IMR-90 (cell line): Measurements from ENCODE around the gene SDHA. TPM values are rescaled to one million over a fixed set of nuclear protein-coding genes. Genes with fewer than 3 reads are reported as not detected.

Experiments
- ATAC-seq: fragments of 200-7000 bp; cut with Tn5 transposase; 2 replicates; pipeline ENCODE4 v1.9.1; 2020; ENCODE audit warnings: low read depth, mild to moderate bottlenecking, moderate library complexity
- BruUV-seq: library from RNA; stranded (reverse); fragments of 400-500 nt; replicated peaks from 2 replicates; lab custom pipeline; 2021; lab: Mats Ljungman, UMichigan
- CTCF ChIA-PET: fragments of 300-600 bp; formaldehyde crosslinking; extraction: SDS; loops from one replicate; lab custom pipeline; 2021; ENCODE audit warnings: antibody characterized with exemption; lab: Yijun Ruan, JAX
- POLR2A ChIA-PET: fragments of 300-600 bp; sonication (Branson Sonifier 250); formaldehyde crosslinking; loops from one replicate; lab custom pipeline; 2022; ENCODE audit warnings: antibody characterized with exemption; ENCODE audit not compliant: unreplicated experiment; lab: Charles Lee
- DNase-seq: peaks from one replicate; pipeline ENCODE4 v3.0.0; 2013
- H2AFZ ChIP-seq: replicated peaks from 2 replicates; pipeline ENCODE3; 2013; ENCODE audit warnings: low read length, mild to moderate bottlenecking; ENCODE audit not compliant: poor library complexity
- H2AK5ac ChIP-seq: 2 replicates; pipeline ENCODE4 v1.6.1; 2013; ENCODE audit warnings: low read depth, low read length, inconsistent platforms
- H2AK9ac ChIP-seq: replicated peaks from 2 replicates; pipeline ENCODE3; 2013; ENCODE audit warnings: mild to moderate bottlenecking, low read depth, low read length, moderate library complexity; ENCODE audit not compliant: poor library complexity
- H2BK120ac ChIP-seq: 2 replicates; pipeline ENCODE4 v1.6.1; 2013; ENCODE audit warnings: low read depth, low read length, inconsistent platforms
- H2BK15ac ChIP-seq: 3 replicates; pipeline ENCODE4 v1.6.1; 2013; ENCODE audit warnings: low read depth, low read length, inconsistent platforms
- H2BK20ac ChIP-seq: 2 replicates; pipeline ENCODE4 v1.6.1; 2013; ENCODE audit warnings: low read depth, mild to moderate bottlenecking, inconsistent platforms, low read length, moderate library complexity
- H2BK5ac ChIP-seq: 2 replicates; pipeline ENCODE4 v1.6.1; 2013; ENCODE audit warnings: mild to moderate bottlenecking, low read depth, low read length, inconsistent platforms; ENCODE audit not compliant: poor library complexity, severe bottlenecking
- H3K14ac ChIP-seq: replicated peaks from 2 replicates; pipeline ENCODE4 v1.6.1; 2013; ENCODE audit warnings: low read depth, low read length, inconsistent platforms
- H3K18ac ChIP-seq: 2 replicates; pipeline ENCODE4 v1.6.1; 2013; ENCODE audit warnings: low read depth, low read length, control low read depth
- H3K23ac ChIP-seq: 2 replicates; pipeline ENCODE4 v1.6.1; 2013; ENCODE audit warnings: low read depth, low read length, inconsistent platforms
- H3K27ac ChIP-seq: 2 replicates; pipeline ENCODE4 v1.5.1; 2013; ENCODE audit warnings: mild to moderate bottlenecking, control low read depth, low read length; ENCODE audit not compliant: insufficient read depth
- H3K27me3 ChIP-seq: 2 replicates; pipeline ENCODE4 v1.6.1; 2013; ENCODE audit warnings: low read length; ENCODE audit not compliant: control insufficient read depth, insufficient read depth
- H3K36me3 ChIP-seq: 2 replicates; pipeline ENCODE4 v1.6.1; 2013; ENCODE audit warnings: low read length, mixed read lengths; ENCODE audit not compliant: control insufficient read depth, insufficient read depth
- H3K4ac ChIP-seq: 2 replicates; pipeline ENCODE4 v1.6.1; 2013; ENCODE audit warnings: low read depth, low read length, inconsistent platforms
- H3K4me1 ChIP-seq: 2 replicates; pipeline ENCODE4 v1.6.1; 2013; ENCODE audit warnings: low read length, mixed read lengths; ENCODE audit not compliant: control insufficient read depth, insufficient read depth
- H3K4me2 ChIP-seq: 2 replicates; pipeline ENCODE4 v1.6.1; 2013; ENCODE audit warnings: low read depth, mild to moderate bottlenecking, control low read depth, low read length, moderate library complexity
- H3K4me3 ChIP-seq: 2 replicates; pipeline ENCODE4 v1.5.1; 2013; ENCODE audit warnings: low read depth, mild to moderate bottlenecking, control low read depth, low read length, moderate library complexity; ENCODE audit not compliant: insufficient read depth
- H3K56ac ChIP-seq: 2 replicates; pipeline ENCODE4 v1.6.1; 2013; ENCODE audit warnings: low read length, inconsistent platforms; ENCODE audit not compliant: insufficient read depth; ENCODE audit errors: extremely low read depth
- H3K79me1 ChIP-seq, 2 experiments: 2 replicates each; pipeline ENCODE4 v1.6.1; 2013; ENCODE audit warnings: low read length in 2 of 2, inconsistent platforms in 1 of 2, low read depth in 1 of 2
- H3K9ac ChIP-seq: 2 replicates; pipeline ENCODE4 v1.6.1; 2013; ENCODE audit warnings: low read depth, low read length, control low read depth
- H3K9me1 ChIP-seq: 2 replicates; pipeline ENCODE4 v1.6.1; 2013; ENCODE audit warnings: low read length, inconsistent platforms; ENCODE audit not compliant: insufficient read depth
- H3K9me3 ChIP-seq: 2 replicates; pipeline ENCODE4 v1.6.1; 2013; ENCODE audit warnings: low read length; ENCODE audit not compliant: control insufficient read depth, insufficient read depth
- H4K20me1 ChIP-seq: 2 replicates; pipeline ENCODE4 v1.6.1; 2013; ENCODE audit warnings: low read length, inconsistent platforms; ENCODE audit not compliant: insufficient read depth
- H4K5ac ChIP-seq: 2 replicates; pipeline ENCODE4 v1.6.1; 2013; ENCODE audit warnings: mild to moderate bottlenecking, low read depth, low read length, control low read depth
- H4K8ac ChIP-seq, 2 experiments: 2 replicates each; pipeline ENCODE4 v1.6.1; 2013; ENCODE audit warnings: low read depth in 2 of 2, low read length in 2 of 2, control low read depth in 1 of 2, inconsistent platforms in 1 of 2
- H4K91ac ChIP-seq: 2 replicates; pipeline ENCODE4 v1.6.1; 2013; ENCODE audit warnings: low read depth, low read length, inconsistent platforms; ENCODE audit not compliant: insufficient read depth
- CHD1 ChIP-seq: IDR thresholded peaks from 2 replicates; pipeline ENCODE4 v1.6.1; 2012; ENCODE audit warnings: low read depth, low read length, improper control_type of control experiment
- MAFK ChIP-seq: IDR thresholded peaks from 2 replicates; pipeline ENCODE4 v1.6.1; 2012; ENCODE audit warnings: low read depth, low read length, improper control_type of control experiment
- MXI1 ChIP-seq: IDR thresholded peaks from 2 replicates; pipeline ENCODE4 v1.6.1; 2012; ENCODE audit warnings: low read depth, mild to moderate bottlenecking, low read length, moderate library complexity, borderline replicate concordance
- POLR2A ChIP-seq: IDR thresholded peaks from 2 replicates; pipeline ENCODE4 v1.6.1; 2012; ENCODE audit warnings: mild to moderate bottlenecking, low read depth, low read length
- RCOR1 ChIP-seq: IDR thresholded peaks from 2 replicates; pipeline ENCODE4 v1.6.1; 2012; ENCODE audit warnings: mild to moderate bottlenecking, low read length, improper control_type of control experiment; ENCODE audit not compliant: insufficient replicate concordance
- WGBS, 2 experiments: methylation state at CpG; one replicate each; pipeline versions ENCODE4 v1.1.5 to v1.1.7; 2013; ENCODE audit warnings: missing lambda C conversion rate in 2 of 2; ENCODE audit not compliant: insufficient read length in 1 of 2; ENCODE audit errors: extremely low coverage in 2 of 2; 5-methylcytosine and 5-hydroxymethylcytosine counted together
- dilution Hi-C: fragments of 300-500 bp; cut with HindIII; formaldehyde crosslinking; loops from one replicate; pipeline ENCODE4 v1.14.3; 2018; ENCODE audit warnings: low sequenced_read_pairs; ENCODE audit not compliant: unreplicated experiment
- in situ Hi-C: fragments of 300-500 bp; cut with MboI; formaldehyde crosslinking; loops from 3 replicates; pipeline ENCODE4 v1.14.3; 2019; ENCODE audit warnings: low sequenced_read_pairs, inconsistent platforms, mixed read lengths
- intact Hi-C: fragments of 100-400 bp; cut with micrococcal nuclease; formaldehyde crosslinking; loops from 2 replicates; pipeline ENCODE4 v1.10.0; 2022
- polyA plus RNA-seq, 3 experiments: library from polyadenylated mRNA; depleted of rRNA; stranded (reverse); fragments of >200 nt; gene quantifications; 2 replicates each; pipeline ENCODE4 v1.2.3, GENCODE V29; 2012; ENCODE audit warnings: low replicate concordance in 1 of 3
- total RNA-seq: library from RNA; depleted of rRNA; stranded (reverse); fragments of >200 nt; gene quantifications from 2 replicates; pipeline ENCODE4 v1.2.3, GENCODE V29; 2012

Gene SDHA
- total and polyA plus RNA-seq, 2 of the 4 experiments (the other 2 are of a cell fraction): 105 to 121 TPM

DNA sequence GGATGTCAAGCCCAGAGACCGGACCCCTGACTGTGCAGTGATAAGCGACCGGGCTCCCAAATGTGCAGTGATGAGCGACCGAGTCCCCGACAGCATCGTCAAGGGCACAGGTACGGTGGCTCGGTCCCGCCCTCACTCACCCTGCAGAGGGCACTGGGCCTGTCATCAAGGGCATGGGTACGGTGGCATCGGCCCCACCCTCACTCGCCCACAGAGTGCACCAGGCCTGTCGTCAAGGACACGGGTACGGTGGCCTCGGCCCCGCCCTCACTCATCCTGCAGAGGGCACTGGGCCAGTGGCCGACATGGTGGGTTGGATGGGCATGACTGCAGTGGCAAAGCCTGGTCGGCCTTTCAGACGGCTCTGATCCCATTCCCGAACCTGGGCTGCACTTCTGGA, 36.6 kb upstream of the SDHA start:
- Histone ChIP-seq H2AK5ac (no peak overlapping the region), H3K9me3 (no peaks in the 10 kb centered on the region), H4K91ac (no peak overlapping the region), H3K14ac (no peak overlapping the region), H3K4me3 (no peak overlapping the region), H4K20me1 (no peaks in the 10 kb centered on the region), H4K8ac (no peak overlapping the region), H3K4ac (no peak overlapping the region), H2BK120ac (no peak overlapping the region), H3K56ac (no peak overlapping the region), H3K18ac (no peak overlapping the region), H4K5ac (no peak overlapping the region), H3K9ac (no peak overlapping the region), H3K4me1 (no peaks in the 10 kb centered on the region), H3K4me2 (no peak overlapping the region), H3K79me1 (no peaks in the 10 kb centered on the region), H3K36me3 (no peaks in the 10 kb centered on the region), H3K27me3 (peaks cover 16% of the 10 kb centered on the region), H2BK15ac (no peak overlapping the region), H2BK20ac (no peak overlapping the region), H2BK5ac (no peak overlapping the region), H2AFZ (no peak overlapping the region), H2AK9ac (no peak overlapping the region), H3K23ac (no peak overlapping the region), H3K27ac (no peak overlapping the region), H3K9me1 (0 out of 2 replicates have a peak, but pooled peaks cover 2% of the 10 kb centered on the region)
- in situ Hi-C loops (no loop called here), dilution Hi-C loops (no loop called here), intact Hi-C loops (no loop called here)
- ATAC-seq (no peak), DNase-seq (no peak)
- ChIA-PET CTCF (no interaction called here), POLR2A (no interaction called here)
- 94% methylated on average over 13 of the region's 22 CpGs; no CpG with 5 or more reads in 1 of the 2 experiments for WGBS, 2 experiments
- no TSS peak for BruUV-seq
- TF ChIP-seq RCOR1: no peak
- no peak for TF ChIP-seq CHD1
- no peak for TF ChIP-seq MAFK
- no peak for TF ChIP-seq MXI1
- TF ChIP-seq POLR2A: no peak
